ENCODE data around the gene OSBPL10. TPM values are rescaled to one million over a fixed set of nuclear protein-coding genes. Genes with fewer than 3 reads are reported as not detected.

OSBPL10 gene
- total and polyA plus RNA-seq, 2 of the 4 experiments (the other 2 are of a cell fraction) = 9.5 to 10.1 TPM

DNA sequence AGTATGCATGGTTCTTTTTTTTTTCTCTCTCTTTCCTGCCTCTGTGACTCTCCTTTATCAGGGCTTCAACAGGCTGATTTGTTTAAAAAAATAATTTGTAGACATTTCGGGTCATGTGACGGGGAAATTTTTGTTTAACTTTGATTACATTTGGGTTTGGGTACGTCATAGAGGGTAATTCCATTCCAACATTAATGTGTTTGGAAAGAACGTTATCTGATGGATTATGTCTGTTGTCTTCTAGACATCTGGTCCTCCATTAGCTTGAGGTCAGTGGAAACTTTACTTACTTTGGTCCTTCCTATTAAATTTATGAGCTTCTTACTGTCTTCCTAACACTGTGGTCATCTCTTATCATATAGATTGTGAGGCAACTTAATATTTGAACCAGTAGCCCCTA lies 367.4 kb downstream of the OSBPL10 start:
- Histone ChIP-seq H3K36me3 (ENCODE audit: control insufficient read depth, insufficient read depth, low read length) (no peaks in the 10 kb centered on the region), H4K91ac (ENCODE audit: insufficient read depth, low read depth, low read length) (no peak overlapping the region), H3K56ac (ENCODE audit: extremely low read depth, insufficient read depth, low read length) (no peak overlapping the region), H3K14ac (replicated peaks; ENCODE audit: low read depth, low read length) (no peak overlapping the region), H2AK5ac (ENCODE audit: low read depth, low read length) (no peak overlapping the region), H3K4me2 (ENCODE audit: low read depth, low read length) (no peak overlapping the region), H2BK5ac (ENCODE audit: low read depth, low read length, poor library complexity, severe bottlenecking) (peak overlapping the region; percentile 81), H3K79me1 (ENCODE audit: low read depth in 1 of 2, low read length in 2 of 2) (peaks cover 2 to 16% of the 10 kb centered on the region in 2 experiments; a peak in 2 of 4 replicates), H3K9ac (ENCODE audit: low read depth, low read length) (no peak overlapping the region), H2AK9ac (replicated peaks; ENCODE audit: low read depth, low read length, poor library complexity) (no peak overlapping the region), H3K23ac (ENCODE audit: low read depth, low read length) (no peak overlapping the region), H4K20me1 (ENCODE audit: insufficient read depth, low read length) (no peaks in the 10 kb centered on the region), H4K8ac (ENCODE audit: low read depth in 2 of 2, low read length in 2 of 2) (no peak overlapping the region), H2BK15ac (ENCODE audit: low read depth, low read length) (no peak overlapping the region), H3K27ac (ENCODE audit: insufficient read depth, low read length) (peak overlapping the region; percentile 46; the same call in 1 of the 2 replicates), H3K4ac (ENCODE audit: low read depth, low read length) (no peak overlapping the region), H4K5ac (ENCODE audit: low read depth, low read length) (no peak overlapping the region), H3K4me1 (ENCODE audit: control insufficient read depth, insufficient read depth, low read length) (no peaks in the 10 kb centered on the region), H2AFZ (replicated peaks; ENCODE audit: low read length, poor library complexity) (no peak overlapping the region), H2BK120ac (ENCODE audit: low read depth, low read length) (no peak overlapping the region), H2BK20ac (ENCODE audit: low read depth, low read length) (no peak overlapping the region), H3K27me3 (ENCODE audit: control insufficient read depth, insufficient read depth, low read length) (no peaks in the 10 kb centered on the region), H3K9me3 (ENCODE audit: control insufficient read depth, insufficient read depth, low read length) (no peaks in the 10 kb centered on the region), H3K18ac (ENCODE audit: low read depth, low read length) (no peak overlapping the region), H3K4me3 (ENCODE audit: insufficient read depth, low read depth, low read length) (no peak overlapping the region), H3K9me1 (ENCODE audit: insufficient read depth, low read length) (no peaks in the 10 kb centered on the region)
- intact Hi-C loops (cut with micrococcal nuclease) = loop anchor here (5.0 to 10.0 kb wide), 2 partner anchors 371 to 404 kb away; partner anchors contain the start of genes OSBPL10 and ZNF860
- in situ Hi-C loops (cut with MboI; ENCODE audit: low sequenced_read_pairs) = loop anchor here (25.0 kb wide), 1 partner anchor 524 kb away; no protein-coding TSS in a partner anchor
- dilution Hi-C loops (cut with HindIII; ENCODE audit: low sequenced_read_pairs, unreplicated experiment) = no loop called here
- TF ChIP-seq CHD1 (IDR thresholded peaks at IDR 0.05; ENCODE audit: low read depth, low read length) = no peak
- TF ChIP-seq, protein P1, sequence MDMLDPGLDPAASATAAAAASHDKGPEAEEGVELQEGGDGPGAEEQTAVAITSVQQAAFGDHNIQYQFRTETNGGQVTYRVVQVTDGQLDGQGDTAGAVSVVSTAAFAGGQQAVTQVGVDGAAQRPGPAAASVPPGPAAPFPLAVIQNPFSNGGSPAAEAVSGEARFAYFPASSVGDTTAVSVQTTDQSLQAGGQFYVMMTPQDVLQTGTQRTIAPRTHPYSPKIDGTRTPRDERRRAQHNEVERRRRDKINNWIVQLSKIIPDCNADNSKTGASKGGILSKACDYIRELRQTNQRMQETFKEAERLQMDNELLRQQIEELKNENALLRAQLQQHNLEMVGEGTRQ (IDR thresholded peaks at IDR 0.05; ENCODE audit: low read depth, low read length) = peak; percentile 71
- TF ChIP-seq ELK1 (IDR thresholded peaks at IDR 0.05; ENCODE audit: borderline replicate concordance, low read depth, low read length) = no peak
- peak; percentile 81 for DNase-seq
- ChIA-PET POLR2A (ENCODE audit: unreplicated experiment) (no interaction called here), CTCF (no interaction called here)
- no CpG with 5 or more reads among the region's 4 CpGs for WGBS, 2 experiments (ENCODE audit: extremely low coverage in 2 of 2, insufficient read length in 1 of 2)
- BruUV-seq (replicated peaks) = no TSS peak
- peak; percentile 51 for ATAC-seq (ENCODE audit: low read depth)
